ENCODE results near the gene SCAMP2.
"Not testable (repeated sequence)": the region's sequence is repeated elsewhere in the genome, so short reads cannot be mapped to it uniquely, and the experiment has no call there.

SCAMP2 gene, protein sequence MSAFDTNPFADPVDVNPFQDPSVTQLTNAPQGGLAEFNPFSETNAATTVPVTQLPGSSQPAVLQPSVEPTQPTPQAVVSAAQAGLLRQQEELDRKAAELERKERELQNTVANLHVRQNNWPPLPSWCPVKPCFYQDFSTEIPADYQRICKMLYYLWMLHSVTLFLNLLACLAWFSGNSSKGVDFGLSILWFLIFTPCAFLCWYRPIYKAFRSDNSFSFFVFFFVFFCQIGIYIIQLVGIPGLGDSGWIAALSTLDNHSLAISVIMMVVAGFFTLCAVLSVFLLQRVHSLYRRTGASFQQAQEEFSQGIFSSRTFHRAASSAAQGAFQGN

DNA sequence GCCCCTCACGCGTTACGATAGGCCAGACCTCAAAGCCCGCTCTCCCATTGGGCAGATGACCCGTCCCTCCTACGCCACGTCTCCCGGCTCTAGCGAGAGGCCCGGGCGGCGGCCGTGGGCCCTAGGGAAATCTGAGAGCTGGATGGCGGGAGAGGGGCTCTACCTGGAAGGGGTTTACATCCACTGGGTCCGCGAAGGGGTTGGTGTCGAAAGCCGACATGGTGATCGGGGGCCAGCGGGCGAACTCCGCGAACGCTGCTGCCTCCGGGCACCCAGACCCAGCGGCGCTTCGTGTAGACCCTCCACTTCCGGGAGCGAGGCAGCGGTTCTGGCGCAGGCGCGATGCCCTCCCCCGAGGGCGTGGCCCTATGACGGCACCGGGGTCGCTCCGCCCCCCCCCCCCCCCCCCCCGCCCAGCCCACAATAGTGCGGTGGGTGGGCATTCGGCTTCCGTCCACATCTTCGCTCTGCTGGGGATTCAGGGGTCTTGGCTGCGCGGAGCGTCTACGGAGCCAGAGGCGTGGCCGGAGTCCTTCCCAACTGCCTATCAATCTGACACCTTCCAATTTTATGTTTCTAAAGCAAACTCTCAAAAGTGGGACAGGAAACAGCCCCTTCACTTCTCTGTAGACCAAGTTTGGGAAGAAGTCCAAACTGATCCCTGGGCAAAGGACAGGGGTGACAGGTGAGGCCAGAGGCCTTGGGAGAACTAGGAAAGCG, at the start of gene SCAMP2:
SCAMP2 (minus strand) TSS at position 330 of the 720 bp plus-strand sequence; CDS start at position 220, 110 bp downstream.
- peak; percentile 86 for DNase-seq (ENCODE audit: low read depth, low spot score)

DNA sequence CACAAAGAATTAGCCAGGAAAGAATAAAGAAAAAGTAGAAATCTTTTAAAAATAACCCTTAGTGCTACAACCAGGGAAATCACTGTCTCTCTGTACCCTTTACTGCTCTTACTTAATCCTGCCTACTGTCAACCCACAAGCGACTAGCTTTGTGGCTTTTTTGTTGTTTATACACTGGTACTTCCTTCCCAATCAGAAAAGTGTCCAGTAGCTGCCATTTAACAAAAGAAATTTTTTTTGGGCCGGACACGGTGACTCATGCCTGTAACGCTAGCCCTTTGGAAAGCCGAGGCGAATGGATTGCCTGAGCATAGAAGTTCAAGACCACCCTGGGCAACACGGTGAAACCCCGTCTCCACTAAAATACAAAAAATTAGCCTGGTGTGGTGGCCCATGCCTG, 47.3 kb upstream of the SCAMP2 start:
- DNase-seq (ENCODE audit: low read depth, low spot score), result no peak

DNA sequence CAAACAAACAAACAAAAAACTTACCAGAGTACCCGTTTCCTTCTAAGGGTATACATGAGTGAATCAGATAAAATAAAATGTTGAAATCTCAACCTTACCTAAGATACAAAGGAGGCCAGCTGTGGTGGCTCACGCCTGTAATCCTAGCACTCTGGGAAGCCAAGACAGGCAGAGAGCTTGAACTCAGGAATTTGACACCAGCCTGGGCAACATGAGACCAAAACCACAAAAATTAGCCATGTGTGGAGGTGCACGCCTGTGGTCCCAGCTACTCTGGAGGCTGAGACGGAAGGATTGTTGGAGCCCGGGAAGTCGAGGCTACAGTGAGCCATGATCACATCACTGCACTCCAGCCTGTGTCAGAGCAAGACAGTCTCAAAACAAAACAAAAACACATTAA, 44.5 kb upstream of the SCAMP2 start:
- DNase-seq (ENCODE audit: low read depth, low spot score), result no peak

DNA sequence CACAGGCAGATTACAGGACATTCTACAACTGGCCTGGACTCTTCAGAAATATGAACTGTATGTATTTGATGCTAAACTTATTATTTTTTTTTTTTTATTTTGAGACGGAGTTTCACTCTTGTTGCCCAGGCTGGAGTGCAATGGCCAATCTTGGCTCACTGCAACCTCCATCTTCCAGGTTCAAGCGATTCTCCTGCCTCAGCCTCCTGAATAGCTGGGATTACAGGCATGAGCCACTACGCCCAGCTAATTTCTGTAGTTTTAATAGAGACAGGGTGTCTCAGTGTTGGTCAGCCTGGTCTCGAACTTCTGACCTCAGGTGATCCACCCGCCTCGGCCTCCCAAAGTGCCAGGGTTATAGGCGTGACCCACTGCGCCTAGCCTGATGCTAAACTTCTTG, 40.6 kb upstream of the SCAMP2 start:
- DNase-seq (ENCODE audit: low read depth, low spot score), result not testable (repeated sequence)

DNA sequence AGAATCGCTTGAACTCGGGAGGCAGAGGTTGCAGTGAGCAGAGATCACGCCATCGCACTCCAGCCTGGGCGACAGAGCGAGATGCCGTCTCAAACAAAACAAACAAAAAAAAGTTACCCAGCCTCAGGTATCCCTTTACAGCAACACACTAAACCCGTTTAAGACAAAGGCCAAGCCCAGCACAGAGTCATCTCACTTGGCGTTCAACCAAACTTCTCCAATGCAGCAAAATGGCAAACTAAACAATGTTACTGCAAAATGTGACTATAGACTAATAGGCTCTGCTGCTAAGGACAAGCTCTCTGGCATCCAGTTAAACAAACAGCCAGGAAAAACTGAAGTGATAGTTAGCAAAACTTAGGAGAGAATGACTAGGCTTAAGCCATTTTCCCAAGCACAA, 39.9 kb upstream of the SCAMP2 start:
- DNase-seq (ENCODE audit: low read depth, low spot score), result no peak

DNA sequence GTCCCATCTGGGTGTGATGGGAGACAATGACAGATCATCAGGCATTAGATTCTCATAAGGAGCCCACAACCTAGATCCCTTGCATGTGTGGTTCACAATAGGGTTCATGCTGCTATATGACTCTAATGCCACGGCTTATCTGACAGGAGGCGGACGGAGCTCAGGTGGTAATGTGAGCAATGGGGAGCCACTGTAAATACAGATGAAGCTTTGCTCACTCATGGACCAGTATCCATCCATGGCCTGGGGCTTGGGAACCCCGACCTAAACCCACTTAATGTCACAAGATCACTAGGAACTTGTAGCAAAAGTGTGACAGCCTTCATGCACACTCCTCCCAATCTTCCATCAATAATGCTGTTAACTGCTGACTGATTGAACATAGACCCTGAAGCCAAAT, 35.5 kb upstream of the SCAMP2 start:
- DNase-seq (ENCODE audit: low read depth, low spot score), result no peak

DNA sequence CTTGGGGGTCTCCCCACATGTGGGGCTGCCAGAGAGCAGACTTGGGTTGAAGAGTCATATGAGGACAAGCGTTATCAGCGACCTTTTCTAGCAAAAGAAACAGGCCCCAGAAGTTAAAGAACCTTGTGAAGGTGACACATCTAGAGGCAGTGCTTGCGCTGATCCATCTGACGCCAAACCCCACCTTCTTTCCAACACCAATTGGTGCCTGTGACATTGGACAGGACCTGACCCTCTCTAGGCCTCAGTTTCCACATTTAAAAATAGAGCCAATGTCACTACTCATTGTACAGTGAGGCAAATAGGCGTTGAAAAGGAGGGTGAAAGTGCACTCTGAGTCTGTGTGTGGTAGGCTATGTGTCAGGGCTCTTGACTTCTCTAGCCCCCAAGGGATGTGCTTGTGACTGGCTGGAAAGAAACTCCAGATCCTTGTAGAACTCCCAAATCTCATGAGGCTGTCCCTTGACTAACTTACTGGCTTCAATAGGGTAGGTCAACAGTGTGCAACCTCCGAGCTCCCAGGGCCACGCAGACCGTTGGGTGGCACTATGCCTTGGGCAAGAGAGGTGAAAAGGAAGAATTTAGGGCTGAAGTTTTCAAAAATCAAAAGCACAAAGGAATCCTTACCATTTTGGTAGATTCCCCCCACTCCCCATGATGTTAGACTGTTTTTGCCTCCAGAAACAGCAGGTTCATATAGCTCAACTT, 34.2 kb upstream of the SCAMP2 start:
- DNase-seq (ENCODE audit: low read depth, low spot score), result no peak

DNA sequence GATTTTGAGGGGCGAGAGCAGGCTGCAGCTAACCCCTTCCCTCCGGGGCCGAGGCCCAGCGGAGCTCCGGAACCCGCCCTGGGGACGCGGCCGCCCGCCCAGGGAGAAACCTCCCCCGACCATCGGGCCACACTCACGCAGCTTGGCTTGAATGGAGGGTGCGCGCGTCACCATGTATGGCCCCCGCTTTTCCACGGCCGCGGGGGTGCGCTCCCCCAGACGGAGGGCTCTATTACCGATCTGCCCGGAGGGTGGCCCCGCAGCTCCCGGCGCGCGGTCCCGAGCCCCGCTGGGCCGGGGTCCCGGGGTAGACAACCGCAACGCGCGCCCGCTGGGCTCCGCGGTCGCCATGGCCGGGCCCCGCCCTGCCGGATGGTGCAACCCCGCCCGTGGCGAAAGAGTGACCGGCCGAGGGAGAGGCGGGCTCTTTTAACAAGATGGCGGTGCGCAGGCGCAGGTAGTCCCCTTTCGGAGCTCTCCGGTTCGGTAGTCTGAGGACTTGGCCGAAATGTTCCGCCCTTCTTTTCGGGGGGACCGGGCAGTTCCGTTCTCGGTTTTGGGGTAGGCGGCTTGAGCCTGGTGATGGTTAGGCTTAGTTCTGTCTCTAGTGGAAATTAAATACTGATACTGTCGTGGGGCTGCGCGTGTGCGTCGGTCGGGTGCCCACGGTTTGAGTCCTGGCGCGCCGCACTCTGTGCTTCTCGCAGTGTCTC, 33.4 kb upstream of the SCAMP2 start, which contains the start of gene FAM219B:
FAM219B (minus strand) TSS at position 402 of the 713 bp plus-strand sequence; CDS start at position 351, 51 bp downstream.
- peak; percentile 63 for DNase-seq (ENCODE audit: low read depth, low spot score)

DNA sequence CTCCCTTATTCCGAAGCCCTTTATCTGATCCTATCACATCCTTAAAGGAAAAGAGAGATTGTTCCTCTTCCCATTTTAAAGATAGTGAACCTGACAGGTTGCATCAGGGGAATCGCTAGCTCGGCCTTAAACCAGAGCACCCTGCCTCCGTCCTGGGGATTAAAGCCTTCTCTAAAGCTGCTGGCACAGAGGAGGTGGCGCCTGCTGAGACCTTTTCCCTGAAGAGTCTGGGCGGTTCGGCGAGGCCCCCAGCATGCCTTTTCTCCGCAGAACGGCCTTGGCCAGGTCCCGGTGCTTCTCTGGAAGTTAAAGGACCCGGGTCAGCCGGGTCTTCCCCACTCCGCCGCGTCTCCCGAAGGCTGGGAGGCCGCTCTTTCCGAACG, 32.9 kb upstream of the SCAMP2 start:
- DNase-seq (ENCODE audit: low read depth, low spot score), result no peak

DNA sequence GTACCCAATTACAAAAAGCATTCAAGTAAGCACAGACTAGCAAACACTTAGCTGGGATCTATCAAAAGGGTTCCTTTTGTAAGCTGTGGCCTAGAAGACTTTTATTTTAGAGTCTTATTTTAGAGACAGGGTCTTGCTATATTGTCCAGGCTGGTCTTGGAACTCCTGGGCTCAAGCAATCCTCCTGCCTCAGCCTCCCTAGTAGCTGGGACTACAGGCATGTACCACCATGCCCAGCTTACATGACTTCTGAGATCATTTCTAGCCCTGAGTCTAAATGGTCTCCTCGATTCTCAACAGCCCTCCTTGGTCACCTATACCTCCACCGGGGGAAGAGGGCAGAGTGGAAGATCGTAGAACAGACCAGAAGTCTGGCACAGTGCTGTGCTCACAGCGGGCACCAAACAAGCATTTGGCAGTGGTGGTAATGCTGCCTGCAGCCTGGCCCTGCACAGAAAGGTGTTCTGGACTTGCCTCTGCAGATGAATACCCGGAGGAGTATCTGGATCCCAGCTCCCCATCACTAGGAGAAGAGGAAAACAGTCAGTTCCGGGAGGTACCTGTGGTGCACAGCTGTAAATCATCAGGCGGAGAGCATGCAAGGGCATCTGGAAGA, 31.1 kb upstream of the SCAMP2 start:
- DNase-seq (ENCODE audit: low read depth, low spot score), result no peak

DNA sequence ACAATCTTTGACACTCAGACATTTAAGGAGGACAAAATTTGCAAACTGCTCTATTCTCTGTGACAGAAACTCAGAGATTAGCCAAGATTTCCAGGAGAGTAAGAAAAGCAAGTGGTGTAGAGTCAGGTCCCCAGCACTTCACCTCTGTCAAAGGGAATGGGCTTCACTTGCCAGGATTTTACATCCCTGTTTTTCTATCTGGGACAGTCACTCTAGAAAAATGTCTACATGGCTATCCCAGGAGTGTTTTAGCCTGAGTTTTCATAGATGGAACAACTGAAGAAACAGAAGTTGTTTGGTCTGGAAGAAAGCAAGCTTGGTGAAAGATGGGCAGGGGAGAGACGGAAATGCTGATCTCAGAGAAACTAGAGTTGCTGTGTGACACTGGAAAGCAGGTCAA, 30.5 kb upstream of the SCAMP2 start:
- DNase-seq (ENCODE audit: low read depth, low spot score), result no peak

DNA sequence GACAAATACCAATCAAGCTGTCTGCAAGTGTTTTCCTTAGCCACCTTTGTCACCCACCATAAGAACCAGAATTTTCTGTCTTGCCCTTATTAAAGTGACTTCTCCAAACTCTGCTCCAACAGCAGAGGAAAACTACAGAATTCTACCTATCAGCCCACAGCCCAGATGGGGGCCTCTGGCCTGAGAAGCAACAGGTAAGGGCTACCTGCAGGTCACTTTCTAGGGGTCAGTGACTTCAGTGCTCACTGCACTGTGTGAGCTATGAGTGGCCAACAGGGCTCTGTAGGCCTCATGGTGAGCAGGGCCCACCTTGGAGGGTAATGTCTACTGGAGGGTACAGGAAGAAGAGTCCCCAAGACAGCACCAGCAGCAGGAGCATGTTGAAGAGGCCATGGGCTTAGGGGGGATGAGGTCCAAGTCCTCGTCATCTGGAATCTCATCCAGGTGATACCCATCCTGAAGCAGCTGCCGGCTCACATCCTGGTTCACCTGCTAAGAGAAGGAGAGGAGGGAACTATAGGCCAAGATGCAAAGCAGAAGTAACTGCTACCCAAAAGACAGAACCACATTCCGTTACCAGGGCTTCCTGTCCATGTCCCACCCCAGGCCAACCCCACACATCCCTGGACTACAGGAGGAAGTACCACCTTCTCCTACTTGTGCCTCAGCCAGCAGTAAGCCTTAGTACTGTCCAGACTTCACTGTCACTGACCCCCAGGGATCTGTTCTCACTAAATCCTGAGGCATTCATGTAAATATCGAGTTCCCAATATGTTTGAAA, 29.3 kb upstream of the SCAMP2 start:
- no peak for DNase-seq (ENCODE audit: low read depth, low spot score)

DNA sequence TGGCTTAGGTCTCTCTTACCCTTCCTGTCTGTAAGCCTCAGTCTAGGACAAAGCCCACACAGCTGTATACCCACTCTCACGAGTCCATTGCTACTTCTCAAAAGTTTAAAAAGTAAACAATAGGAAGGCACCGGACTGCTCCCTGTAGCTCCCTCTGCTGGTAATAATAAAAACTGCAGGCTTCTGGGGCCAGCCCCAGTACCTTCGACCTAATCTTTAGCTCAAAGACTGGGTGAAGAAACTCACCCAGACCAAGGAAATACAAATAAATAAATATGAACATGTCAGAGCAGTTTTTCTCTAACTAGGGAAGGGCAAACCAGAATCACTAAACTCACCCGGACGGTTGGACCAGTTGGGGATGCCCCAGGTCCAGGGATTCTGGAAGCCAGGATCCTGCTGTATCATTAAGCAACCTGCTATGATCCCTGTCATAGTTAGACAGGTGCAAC, 28.5 kb upstream of the SCAMP2 start:
- DNase-seq (ENCODE audit: low read depth, low spot score), result no peak

DNA sequence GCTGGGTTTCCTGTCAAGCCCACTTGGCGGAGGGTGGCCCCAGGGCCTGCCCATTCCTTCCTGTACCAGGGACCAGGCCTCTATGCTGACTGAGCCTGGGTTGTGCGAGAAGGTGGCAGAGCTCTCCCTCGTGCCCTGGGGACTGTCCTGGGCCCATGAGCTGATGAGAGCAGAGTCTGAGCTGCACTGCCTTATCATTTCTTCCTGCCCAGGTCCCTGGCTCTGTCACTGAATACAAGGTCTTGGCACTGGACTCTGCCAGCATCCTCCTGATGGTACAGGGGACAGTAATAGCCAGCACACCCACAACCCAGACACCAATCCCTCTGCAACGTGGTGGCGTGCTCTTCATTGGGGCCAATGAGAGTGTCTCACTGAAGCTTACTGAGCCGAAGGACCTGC, 24.1 kb upstream of the SCAMP2 start:
- DNase-seq (ENCODE audit: low read depth, low spot score), result no peak

DNA sequence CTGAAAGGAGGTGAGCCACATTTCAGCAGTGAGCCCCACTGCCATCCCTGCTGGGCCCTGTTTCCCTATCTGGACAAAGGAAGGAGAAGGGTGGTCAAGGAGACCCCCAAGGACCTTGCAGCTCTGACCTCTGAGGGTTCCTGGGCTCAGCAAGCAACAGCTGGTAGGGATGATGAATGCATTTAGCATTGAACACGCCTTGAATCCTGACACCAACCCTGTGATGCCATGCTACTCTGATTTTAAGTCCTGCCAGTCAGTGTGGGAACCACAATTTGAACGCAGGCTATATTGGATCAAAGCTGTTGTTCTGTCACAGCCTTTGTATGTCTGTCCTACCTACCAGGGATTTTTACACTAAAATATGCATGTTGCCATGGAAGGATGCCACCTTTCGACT, 23.2 kb upstream of the SCAMP2 start:
- DNase-seq (ENCODE audit: low read depth, low spot score), result no peak

DNA sequence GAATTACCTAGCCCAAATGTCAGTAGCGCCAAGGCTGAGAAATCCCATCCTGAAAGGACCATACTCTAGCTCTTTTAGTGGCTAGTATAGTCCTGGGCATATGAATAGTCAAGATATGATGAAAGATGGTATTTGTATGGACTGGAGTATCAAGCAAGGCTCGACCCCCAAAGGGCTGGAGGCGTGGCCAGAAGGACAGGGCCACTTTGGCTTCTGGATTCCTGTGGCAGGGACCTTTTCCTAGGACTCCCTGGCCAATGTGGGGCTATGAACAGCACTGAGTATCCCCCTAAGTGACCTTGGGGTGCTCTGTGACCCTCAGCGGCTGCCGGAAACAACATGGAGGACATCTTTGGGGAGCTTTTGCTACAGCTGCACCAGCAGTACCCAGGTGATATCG, 22.7 kb upstream of the SCAMP2 start:
- DNase-seq (ENCODE audit: low read depth, low spot score), result no peak

DNA sequence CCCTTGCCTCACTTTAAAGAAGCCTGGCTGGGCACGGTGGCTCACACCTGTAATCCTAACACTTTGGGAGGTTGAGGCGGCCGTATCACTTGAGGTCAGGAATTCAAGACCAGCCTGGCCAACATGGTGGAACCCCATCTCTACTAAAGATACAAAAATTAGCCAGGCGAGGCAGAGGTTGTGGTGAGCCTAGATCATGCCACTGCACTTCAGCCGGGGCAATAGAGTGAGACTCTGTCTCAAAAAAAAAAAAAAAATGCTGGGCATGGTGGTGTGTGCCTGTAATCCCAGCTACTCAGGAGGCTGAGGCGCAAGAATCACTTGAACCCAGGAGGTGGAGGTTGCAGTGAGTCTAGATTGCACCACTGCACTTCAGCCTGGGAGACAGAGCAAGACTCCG, 21.2 kb upstream of the SCAMP2 start:
- not testable (repeated sequence) for DNase-seq (ENCODE audit: low read depth, low spot score)

DNA sequence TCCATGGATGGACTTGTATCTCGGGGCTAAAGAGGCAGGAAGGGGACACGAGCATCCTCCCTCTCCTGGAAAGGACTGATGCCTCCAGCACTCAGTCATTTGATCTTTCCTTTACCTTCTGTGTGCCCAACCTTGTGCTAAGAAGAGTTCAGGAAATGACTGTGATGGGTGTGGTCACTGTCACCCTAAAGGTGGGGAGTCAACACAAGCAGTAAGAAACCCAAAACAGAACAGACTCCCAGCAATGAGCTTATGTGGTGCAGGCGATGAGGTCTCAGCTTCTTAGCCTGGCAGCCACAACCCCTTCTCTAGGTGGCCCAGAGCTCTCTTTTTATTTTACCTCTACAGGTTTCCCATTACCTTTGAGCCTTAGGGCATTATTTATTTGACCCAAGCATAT, 20.5 kb upstream of the SCAMP2 start:
- no peak for DNase-seq (ENCODE audit: low read depth, low spot score)

DNA sequence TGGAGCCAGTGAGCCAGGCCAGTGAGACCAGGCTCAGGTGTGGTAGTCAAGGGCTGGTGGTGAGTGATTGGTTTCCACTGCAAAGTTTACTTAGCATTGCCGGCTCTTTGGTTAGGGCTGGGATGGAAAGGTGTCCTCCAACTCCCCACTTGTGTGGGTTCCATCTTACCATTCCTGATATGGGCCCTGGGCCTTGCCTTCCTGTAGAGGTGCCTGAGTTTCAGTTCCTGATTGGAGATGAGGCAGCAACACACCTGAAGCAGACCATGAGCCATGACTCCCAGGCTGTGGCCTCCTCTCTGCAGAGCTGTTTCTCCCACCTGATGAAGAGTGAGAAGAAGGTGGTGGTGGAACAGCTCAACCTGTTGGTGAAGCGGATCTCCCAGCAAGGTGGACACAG, 19.8 kb upstream of the SCAMP2 start:
- DNase-seq (ENCODE audit: low read depth, low spot score), result no peak

DNA sequence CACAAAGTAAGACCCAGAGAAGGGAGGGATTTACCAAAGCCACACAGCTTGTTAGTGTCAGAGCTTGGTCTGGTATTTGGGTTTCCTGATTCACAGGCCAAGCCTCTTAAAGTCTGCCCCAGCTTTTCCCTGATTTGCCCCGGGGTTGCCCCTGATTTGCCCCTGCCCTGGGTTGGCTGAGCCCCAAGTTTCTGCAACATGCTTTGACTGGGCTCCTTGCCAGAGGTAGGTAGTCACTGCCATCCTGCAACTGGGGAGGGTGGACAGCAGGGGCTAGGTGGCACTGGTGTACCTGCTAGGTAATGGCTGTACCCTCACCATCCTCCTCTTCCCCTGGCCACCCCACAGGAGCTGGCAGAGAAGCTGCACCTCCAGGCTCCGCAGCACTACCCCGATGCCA, 19.1 kb upstream of the SCAMP2 start:
- no peak for DNase-seq (ENCODE audit: low read depth, low spot score)

DNA sequence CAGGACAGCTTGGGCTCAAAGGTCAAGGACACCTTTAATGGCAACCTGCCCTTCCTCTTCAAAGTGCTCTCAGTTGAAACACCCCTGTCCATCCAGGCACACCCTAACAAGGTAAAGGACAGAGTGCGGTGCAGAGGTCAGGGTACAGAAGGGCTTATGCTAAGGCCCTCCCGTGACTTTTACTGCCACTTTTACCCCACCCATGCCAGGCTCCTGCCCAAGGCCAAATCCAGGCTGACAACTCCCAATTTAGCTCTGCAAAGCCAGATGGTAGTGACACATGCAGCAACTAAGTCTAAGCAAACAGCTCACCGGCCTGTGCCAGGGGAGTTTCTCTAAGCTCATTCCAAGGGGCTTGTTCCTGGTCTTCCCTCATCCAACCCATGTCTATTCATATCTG, 18.3 kb upstream of the SCAMP2 start:
- no peak for DNase-seq (ENCODE audit: low read depth, low spot score)

Data from smooth muscle cell of the brain vasculature (primary cell).